OCI-LY7 (cell line): Measurements from ENCODE around the gene TNNT1. TPM values are rescaled to one million over a fixed set of nuclear protein-coding genes. Genes with fewer than 3 reads are reported as not detected.

Source experiments
- BruUV-seq: library from RNA; stranded (reverse); fragments of 400-500 nt; replicated peaks from 2 replicates; lab custom pipeline; 2021; lab: Mats Ljungman, UMichigan
- CTCF ChIA-PET: fragments of 300-600 bp; sonication (Branson Sonifier 250); formaldehyde crosslinking; loops from one replicate; lab custom pipeline; 2022; ENCODE audit warnings: antibody characterized with exemption; ENCODE audit not compliant: unreplicated experiment; lab: Charles Lee
- POLR2A ChIA-PET: fragments of 300-600 bp; sonication (Branson Sonifier 250); formaldehyde crosslinking; loops from one replicate; lab custom pipeline; 2022; ENCODE audit warnings: antibody characterized with exemption; lab: Charles Lee
- DNase-seq: peaks from one replicate; pipeline ENCODE4 v3.0.0-alpha.2; 2015; ENCODE audit warnings: low spot score
- H2AFZ ChIP-seq: fragments of 200-600 bp; sonication (generic), shearing (Covaris generic); 2 replicates; pipeline ENCODE4 v1.6.1; 2014; ENCODE audit warnings: mild to moderate bottlenecking, antibody characterized with exemption, low read length, moderate library complexity
- H3K27ac ChIP-seq: fragments of 200-600 bp; sonication (generic); 2 replicates; pipeline ENCODE4 v1.5.1; 2014; ENCODE audit warnings: mixed run types, low read depth, mild to moderate bottlenecking, moderate library complexity, low read length, inconsistent platforms; ENCODE audit not compliant: poor library complexity, severe bottlenecking
- H3K36me3 ChIP-seq: fragments of 200-600 bp; sonication (generic); 2 replicates; pipeline ENCODE4 v1.6.1; 2014; ENCODE audit warnings: mild to moderate bottlenecking, antibody characterized with exemption, low read length, moderate library complexity, mixed read lengths; ENCODE audit not compliant: insufficient read depth
- H3K4me1 ChIP-seq: fragments of 200-600 bp; sonication (generic); 2 replicates; pipeline ENCODE4 v1.5.1; 2014; ENCODE audit warnings: mild to moderate bottlenecking, low read length; ENCODE audit not compliant: insufficient read depth, poor library complexity, severe bottlenecking
- H3K4me2 ChIP-seq: fragments of 200-600 bp; sonication (generic); 2 replicates; pipeline ENCODE4 v1.6.1; 2014; ENCODE audit warnings: mild to moderate bottlenecking, low read length
- H3K4me3 ChIP-seq: fragments of 200-600 bp; sonication (generic); 2 replicates; pipeline ENCODE4 v1.5.1; 2014; ENCODE audit warnings: mild to moderate bottlenecking, low read depth, low read length; ENCODE audit not compliant: poor library complexity, severe bottlenecking
- H3K79me2 ChIP-seq: fragments of 200-600 bp; sonication (generic); 2 replicates; pipeline ENCODE4 v1.6.1; 2016; ENCODE audit warnings: low read depth, mild to moderate bottlenecking, low read length, moderate library complexity, mixed read lengths; ENCODE audit not compliant: insufficient read depth
- H3K9me2 ChIP-seq: fragments of 200-600 bp; sonication (generic); 2 replicates; pipeline ENCODE4 v1.6.1; 2016; ENCODE audit warnings: mild to moderate bottlenecking, low read length, mixed read lengths; ENCODE audit not compliant: insufficient read depth
- H3K9me3 ChIP-seq: fragments of 200-600 bp; sonication (generic); 2 replicates; pipeline ENCODE4 v1.6.1; 2014; ENCODE audit warnings: mild to moderate bottlenecking, mixed run types, low read length, mixed read lengths
- H4K20me1 ChIP-seq: fragments of 200-600 bp; sonication (generic); 2 replicates; pipeline ENCODE4 v1.6.1; 2014; ENCODE audit warnings: mild to moderate bottlenecking, antibody characterized with exemption, low read length, moderate library complexity, mixed read lengths; ENCODE audit not compliant: insufficient read depth
- EZH2phosphoT487 ChIP-seq: fragments of 200-600 bp; sonication (generic); IDR thresholded peaks from 2 replicates; pipeline ENCODE4 v1.6.1; 2018; ENCODE audit warnings: low read depth, borderline replicate concordance, mild to moderate bottlenecking, mixed run types, antibody characterized with exemption, low read length, moderate library complexity, mixed read lengths
- intact Hi-C: fragments of 100-400 bp; cut with micrococcal nuclease; formaldehyde crosslinking; loops from one replicate; pipeline ENCODE4 v1.10.0; 2022; ENCODE audit not compliant: unreplicated experiment
- total RNA-seq, 2 experiments: library from RNA; depleted of rRNA in 1 of 2; stranded (reverse); fragments of >200 nt in 1 of 2; shearing (Covaris generic) in 1 of 2; gene quantifications; 2 replicates each; pipeline ENCODE4 v1.2.3, GENCODE V29; 2014 to 2022
- TF ChIP-seq, protein P1 (sequence below): fragments of 200-600 bp; sonication (generic); conservative IDR thresholded peaks from 2 replicates; pipeline ENCODE4 v1.5.1; 2014; ENCODE audit warnings: mild to moderate bottlenecking, antibody characterized with exemption, low read length, moderate library complexity, mixed read lengths

TNNT1 gene
- total RNA-seq, 2 experiments from 2014 or later = 11.2 to 21.9 TPM

DNA sequence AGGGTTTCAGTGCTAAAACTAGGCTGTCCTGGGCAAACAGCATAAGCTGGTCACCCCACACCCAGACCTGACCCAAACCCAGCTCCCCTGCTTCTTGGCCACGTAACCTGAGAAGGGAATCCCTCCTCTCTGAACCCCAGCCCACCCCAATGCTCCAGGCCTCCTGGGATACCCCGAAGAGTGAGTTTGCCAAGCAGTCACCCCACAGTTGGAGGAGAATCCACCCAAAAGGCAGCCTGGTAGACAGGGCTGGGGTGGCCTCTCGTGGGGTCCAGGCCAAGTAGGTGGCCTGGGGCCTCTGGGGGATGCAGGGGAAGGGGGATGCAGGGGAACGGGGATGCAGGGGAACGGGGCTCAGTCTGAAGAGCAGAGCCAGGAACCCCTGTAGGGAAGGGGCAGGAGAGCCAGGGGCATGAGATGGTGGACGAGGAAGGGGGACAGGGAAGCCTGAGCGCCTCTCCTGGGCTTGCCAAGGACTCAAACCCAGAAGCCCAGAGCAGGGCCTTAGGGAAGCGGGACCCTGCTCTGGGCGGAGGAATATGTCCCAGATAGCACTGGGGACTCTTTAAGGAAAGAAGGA lies 34.4 kb downstream of the TNNT1 start:
- Histone ChIP-seq H3K27ac (peak overlapping the region; percentile 84), H3K9me2 (no peaks in the 10 kb centered on the region), H3K79me2 (peaks cover 75% of the 10 kb centered on the region), H3K9me3 (no peaks in the 10 kb centered on the region), H3K4me1 (peaks cover 51% of the 10 kb centered on the region), H3K4me3 (peak overlapping the region; percentile 86), H2AFZ (no peak overlapping the region), H3K36me3 (peaks cover 47% of the 10 kb centered on the region), H4K20me1 (peaks cover 19% of the 10 kb centered on the region), H3K4me2 (peak overlapping the region; percentile 96)
- DNase-seq = no peak
- ChIA-PET CTCF (no interaction called here), POLR2A (no interaction called here)
- intact Hi-C loops = no loop called here
- no TSS peak for BruUV-seq
- TF ChIP-seq, protein P1, sequence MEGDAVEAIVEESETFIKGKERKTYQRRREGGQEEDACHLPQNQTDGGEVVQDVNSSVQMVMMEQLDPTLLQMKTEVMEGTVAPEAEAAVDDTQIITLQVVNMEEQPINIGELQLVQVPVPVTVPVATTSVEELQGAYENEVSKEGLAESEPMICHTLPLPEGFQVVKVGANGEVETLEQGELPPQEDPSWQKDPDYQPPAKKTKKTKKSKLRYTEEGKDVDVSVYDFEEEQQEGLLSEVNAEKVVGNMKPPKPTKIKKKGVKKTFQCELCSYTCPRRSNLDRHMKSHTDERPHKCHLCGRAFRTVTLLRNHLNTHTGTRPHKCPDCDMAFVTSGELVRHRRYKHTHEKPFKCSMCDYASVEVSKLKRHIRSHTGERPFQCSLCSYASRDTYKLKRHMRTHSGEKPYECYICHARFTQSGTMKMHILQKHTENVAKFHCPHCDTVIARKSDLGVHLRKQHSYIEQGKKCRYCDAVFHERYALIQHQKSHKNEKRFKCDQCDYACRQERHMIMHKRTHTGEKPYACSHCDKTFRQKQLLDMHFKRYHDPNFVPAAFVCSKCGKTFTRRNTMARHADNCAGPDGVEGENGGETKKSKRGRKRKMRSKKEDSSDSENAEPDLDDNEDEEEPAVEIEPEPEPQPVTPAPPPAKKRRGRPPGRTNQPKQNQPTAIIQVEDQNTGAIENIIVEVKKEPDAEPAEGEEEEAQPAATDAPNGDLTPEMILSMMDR = no peak
- TF ChIP-seq EZH2phosphoT487 = no peak

DNA sequence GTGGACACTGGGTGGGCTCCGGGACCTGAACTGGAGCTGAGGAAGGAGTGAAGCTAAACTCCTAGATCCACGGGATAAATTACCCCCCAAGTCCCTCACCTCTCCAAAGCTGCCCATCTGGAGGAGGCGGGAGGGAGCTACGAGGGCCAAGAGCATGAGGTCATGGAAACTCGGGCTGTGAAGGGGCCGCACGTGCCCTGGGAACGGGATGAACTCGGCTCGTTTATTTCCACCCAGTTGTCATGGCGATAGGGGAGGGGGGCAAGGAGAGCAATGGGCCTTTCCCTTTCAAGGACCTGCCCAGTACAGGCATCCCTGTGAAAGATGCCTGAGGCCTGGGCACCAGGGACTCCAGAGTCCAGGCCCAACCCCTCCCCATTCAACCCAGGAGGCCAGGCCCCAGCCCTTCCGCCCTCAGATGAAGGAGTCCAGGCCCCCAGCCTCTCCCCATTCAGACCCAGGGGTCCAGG lies 35.4 kb downstream of the TNNT1 start:
- Histone ChIP-seq H3K4me1 (peaks cover 41% of the 10 kb centered on the region), H3K36me3 (peaks cover 57% of the 10 kb centered on the region), H4K20me1 (peaks cover 19% of the 10 kb centered on the region), H3K4me2 (peak overlapping the region; percentile 96), H3K27ac (peak overlapping the region; percentile 84), H3K9me2 (no peaks in the 10 kb centered on the region), H3K79me2 (peaks cover 72% of the 10 kb centered on the region), H2AFZ (no peak overlapping the region), H3K9me3 (no peaks in the 10 kb centered on the region), H3K4me3 (peak overlapping the region; percentile 86)
- no TSS peak for BruUV-seq
- ChIA-PET CTCF (no interaction called here), POLR2A (no interaction called here)
- intact Hi-C loops = loop anchor here (1.0 kb wide), 1 partner anchor 22 kb away; no protein-coding TSS in a partner anchor
- TF ChIP-seq, protein P1 = no peak
- TF ChIP-seq EZH2phosphoT487 = no peak
- peak; percentile 60 for DNase-seq
